Activated T-cell treated with anti-CD3 and anti-CD28 coated beads for 48 hours (primary cell): ENCODE results near the gene C22orf39.
"Not testable (repeated sequence)": the region's sequence is repeated elsewhere in the genome, so short reads cannot be mapped to it uniquely, and the experiment has no call there.

Experiments used
- DNase-seq: peaks from one replicate; pipeline ENCODE4 v3.0.0-alpha.2; 2020; ENCODE audit warnings: low read depth

C22orf39 gene

GRCh38 chr22:19453718-19454117, 6.2 kb upstream of the C22orf39 start:
- no peak for DNase-seq

- no peak for DNase-seq
Observed at GRCh38 chr22:19451570-19451969, 4.1 kb upstream of the C22orf39 start.

DNA sequence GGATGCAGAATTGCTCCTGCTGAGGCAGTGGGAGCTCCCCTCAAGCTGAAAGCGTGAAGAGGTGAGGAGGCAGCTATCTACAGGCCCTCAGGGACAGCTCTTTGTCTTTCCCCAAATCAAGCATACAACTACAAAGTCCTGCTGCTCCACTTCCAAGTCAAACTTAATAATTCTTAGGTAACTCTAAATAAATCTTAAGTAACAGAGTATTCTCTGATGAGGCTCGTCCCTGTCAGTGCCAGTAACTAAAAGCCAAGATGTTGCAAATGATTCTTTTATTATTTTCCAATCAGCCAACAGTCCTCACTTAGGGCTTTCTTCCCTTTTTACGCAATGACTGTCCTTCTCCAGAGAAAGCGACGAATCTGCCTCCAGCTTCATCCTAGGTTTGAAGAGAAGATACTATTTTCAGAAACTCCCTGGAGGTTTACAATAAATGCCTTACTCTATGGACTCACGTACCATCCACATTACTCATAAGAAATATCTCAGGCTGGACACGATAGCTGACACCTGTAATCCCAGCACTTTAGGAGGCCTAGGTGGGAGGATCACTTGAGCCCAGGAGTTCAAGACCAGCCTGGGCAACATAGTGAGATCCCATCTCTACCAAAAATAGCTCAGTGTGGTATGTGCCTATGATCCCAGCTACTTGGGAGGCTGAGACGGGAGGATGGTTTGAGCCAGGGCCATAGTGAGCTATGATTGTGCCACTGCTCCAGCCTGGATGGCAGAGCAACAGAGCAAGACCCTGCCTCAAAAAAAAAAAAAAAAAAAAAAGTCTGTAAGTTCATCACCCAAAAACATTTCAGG, 3.1 kb upstream of the C22orf39 start:
- no peak for DNase-seq

GRCh38 chr22:19449422-19449767, 1.9 kb upstream of the C22orf39 start:
- DNase-seq: no peak

DNA sequence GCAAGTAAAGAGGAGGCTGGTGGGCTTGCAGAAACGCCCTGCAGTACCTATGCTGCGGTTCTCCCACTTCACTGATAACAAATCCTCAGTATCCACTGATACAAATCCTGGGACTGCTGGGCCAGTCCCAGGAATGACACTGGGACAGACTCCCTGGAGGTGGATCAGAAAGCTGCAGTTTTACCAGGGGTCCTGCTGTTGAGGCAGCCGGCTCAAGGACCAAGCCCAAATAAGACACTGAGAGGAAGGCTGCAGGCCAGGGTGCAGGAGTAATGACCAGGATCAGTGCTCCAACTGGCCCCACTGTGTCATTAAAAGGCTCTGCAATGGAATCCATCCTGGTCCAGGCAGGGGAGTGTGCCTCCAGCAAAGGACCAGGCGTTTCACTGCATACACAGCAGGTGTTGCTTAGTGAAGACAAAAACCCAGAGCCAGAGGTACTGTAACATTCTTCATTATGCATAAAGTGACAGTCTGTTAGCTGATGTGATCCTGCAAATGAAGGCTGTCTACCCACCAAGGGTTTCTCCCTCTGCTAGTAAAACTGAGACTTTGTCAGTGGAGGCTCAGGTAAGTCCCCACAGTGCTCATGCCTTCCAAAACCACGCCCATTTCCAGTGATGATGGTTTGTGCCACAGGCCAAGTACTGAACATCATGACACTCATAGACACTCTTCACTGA, 1.4 kb upstream of the C22orf39 start:
- peak; percentile 41 for DNase-seq

DNA sequence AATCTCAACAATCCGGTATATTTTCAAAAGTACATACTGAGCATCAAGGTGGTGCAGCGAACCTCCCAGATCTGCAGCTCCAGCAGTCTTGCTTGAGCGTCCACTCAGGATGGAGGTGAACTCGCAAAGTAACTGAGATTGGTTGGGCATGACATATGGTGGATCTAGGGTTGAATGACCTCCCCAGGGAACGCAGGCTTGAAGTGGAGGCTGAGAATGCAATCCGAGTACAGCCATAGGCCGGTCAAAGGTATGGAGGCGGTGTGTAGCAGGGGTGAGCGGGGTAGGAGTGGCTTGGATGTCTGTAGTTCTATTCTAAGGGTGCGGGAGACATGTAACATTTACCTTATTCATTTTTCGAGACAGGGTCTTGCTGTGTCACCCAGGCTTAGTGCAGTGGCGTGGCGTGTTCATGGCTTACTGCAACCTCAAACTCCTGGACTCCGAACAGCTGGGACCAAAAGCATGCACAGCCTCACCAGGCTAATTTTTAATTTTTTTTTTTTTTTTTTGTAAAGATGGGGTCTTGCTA, 631 bp upstream of the C22orf39 start:
- DNase-seq: peak; percentile 17

DNA sequence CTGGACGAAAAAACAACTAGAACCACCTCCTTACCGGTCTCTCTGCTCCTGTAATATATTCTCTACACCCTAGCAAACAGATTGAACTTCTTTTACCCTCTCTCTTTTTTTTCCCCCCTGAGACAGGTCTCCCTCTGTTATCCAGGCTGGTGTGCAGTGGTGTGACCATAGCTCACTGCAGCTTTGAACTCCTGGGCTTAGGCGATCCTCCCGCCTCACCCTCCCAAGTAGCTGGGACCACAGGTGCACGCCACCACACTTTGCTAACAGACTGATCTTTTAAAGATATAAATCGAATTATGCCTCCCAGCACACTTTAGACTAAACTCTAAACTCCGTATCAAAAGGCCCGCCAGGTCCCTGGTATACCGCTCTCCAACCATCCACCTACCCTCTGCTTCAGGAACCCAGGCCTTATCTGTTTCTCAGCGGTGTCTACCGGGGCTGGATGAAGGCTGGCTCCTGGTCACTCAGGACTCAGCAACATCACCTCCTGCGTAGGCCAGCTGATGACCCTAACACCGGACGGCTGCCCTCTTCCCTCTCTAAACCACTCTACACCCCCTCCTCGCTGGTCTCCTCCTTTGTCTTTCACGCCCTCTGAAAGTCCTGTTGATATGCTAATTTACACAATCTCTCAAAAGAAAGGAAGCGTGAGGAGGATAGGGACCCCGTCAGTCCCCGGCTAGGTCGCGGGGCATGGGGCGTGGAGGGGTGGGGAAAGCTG, 745 bp downstream of the C22orf39 start:
- DNase-seq: no peak

- not testable (repeated sequence) for DNase-seq
Observed at GRCh38 chr22:19445279-19445982, 2.1 kb downstream of the C22orf39 start.

DNA sequence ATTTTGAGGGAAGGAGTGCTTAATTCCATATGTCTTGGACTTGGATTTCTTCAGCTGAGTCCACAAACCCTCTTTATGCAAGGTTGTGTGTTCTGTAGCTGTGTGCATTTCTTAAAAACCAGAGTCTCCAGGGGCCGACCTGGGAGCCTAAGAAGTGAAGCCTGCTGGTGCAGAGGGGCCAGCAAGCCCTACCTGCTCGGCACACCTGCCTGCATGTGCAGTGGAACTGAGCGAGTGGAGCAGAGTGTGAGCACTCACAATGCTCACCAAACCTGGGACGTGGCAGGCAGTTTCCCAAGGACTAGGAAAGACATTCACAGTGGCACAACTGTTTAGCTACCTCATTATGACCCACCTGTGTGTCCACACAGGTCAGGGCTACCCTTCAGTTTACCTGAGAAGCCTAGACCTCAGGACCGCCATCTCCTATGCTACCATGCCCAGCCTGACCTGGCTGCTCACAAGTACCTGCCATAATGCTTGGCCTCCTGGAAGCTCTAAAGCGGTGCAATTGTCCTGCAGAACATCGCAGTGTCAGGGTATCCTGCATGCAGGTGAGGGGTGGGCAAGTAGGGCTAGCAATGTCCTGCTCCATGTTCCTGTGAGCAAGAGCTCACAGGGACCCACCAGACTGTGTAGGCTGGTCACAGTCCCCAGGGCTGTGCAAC, 3.8 kb downstream of the C22orf39 start:
- no peak for DNase-seq

- DNase-seq: no peak
Observed at GRCh38 chr22:19442166-19442565, 5.3 kb downstream of the C22orf39 start.

GRCh38 chr22:19440411-19441195, 6.9 kb downstream of the C22orf39 start:
- no peak for DNase-seq

GRCh38 chr22:19438298-19438697, 9.2 kb downstream of the C22orf39 start:
- DNase-seq: no peak

GRCh38 chr22:19436444-19437161, 10.9 kb downstream of the C22orf39 start:
- DNase-seq: not testable (repeated sequence)

- DNase-seq: no peak
Observed at GRCh38 chr22:19434829-19435580, 12.5 kb downstream of the C22orf39 start.

- no peak for DNase-seq
Observed at GRCh38 chr22:19434401-19434800, 13.1 kb downstream of the C22orf39 start.

DNA sequence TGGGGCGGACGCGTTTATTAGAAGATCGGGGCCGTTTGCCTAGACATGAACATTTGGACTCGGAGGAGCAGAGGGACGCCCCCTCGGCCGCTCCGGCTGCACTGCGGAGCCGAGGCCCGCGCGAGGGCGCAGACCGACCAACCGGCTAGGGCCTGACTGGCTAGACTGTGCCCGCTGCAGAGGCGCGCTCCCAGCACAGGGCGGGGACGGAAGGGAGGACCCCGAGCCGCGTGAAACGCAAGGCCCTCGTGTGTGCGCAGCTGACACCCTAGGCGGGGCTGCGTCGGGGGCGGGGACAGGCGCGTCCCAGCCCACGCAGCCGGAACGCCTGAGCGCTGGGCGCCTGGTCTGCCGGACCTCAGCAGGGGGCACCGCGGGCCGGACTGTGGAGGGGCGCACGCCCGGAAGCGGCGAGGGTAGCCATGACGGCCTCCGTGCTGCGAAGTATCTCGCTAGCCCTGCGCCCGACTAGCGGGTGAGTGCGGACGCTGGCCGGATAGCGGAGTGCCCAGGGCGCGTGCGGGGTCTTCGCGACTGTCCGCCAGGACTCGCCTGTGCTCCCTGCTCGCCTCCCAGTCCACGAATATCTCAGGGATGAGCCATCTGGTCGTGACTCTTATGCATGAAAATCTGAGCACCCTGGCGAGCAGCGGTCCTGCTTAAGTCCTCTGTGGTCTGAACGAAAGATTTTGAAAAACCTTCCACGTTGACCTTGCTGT, 15.2 kb downstream of the C22orf39 start, which contains the start of gene MRPL40:
TSS of gene MRPL40 (plus strand) at position 413 of the 719 bp plus-strand sequence. CDS start at position 423, 10 bp downstream.
- peak; percentile 93 for DNase-seq

- DNase-seq: peak; percentile 88
Observed at GRCh38 chr22:19431649-19432132, 15.8 kb downstream of the C22orf39 start, which contains the start of gene HIRA. Gene HIRA, minus strand, starts transcription at chr22:19431733. Its CDS starts 257 bp downstream, at chr22:19431476.
